ENCODE measurements around the gene MYO7A.
"Not testable (repeated sequence)": the region's sequence is repeated elsewhere in the genome, so short reads cannot be mapped to it uniquely, and the experiment has no call there.

The MYO7A gene

DNA sequence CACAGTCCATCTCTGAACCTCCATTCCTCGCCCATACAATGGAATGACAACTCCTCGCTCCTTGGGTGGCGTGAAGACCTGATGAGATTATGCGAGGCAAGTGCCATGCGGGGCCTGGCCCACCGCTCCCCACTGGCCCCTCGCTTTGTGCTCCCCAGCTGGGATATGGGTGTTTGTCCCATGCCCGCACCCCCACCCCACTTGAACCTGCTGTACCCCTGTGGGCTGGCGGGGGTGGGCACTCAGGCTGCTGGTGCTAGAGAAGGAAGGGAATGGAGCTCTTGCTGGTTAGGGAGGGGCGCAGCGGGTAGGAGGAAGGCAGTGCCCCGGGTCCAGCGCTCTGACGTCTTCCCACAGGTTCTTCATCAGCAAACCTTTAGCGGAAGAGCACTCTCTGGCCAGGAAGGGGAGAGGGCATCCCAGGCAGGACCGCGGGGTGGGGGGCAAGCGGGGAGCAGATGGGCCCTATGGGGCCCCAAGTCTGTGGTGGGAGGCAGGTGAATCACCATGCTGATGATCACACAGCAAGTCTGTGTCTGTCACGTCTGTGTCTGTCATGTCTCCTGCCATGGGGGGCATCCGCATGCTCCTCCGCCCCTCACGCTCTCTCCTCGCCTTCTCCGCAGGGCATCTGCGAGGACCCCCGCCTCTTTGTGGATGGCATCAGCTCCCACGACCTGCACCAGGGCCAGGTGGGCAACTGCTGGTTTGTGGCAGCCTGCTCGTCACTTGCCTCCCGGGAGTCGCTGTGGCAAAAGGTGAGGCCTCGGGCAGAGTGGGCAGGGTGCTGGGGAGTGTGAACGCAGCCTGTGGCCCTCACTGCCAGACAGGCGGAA lies 34.8 kb upstream of the MYO7A start:
- no peak for DNase-seq (ENCODE audit: low read depth in 2 of 2)

DNA sequence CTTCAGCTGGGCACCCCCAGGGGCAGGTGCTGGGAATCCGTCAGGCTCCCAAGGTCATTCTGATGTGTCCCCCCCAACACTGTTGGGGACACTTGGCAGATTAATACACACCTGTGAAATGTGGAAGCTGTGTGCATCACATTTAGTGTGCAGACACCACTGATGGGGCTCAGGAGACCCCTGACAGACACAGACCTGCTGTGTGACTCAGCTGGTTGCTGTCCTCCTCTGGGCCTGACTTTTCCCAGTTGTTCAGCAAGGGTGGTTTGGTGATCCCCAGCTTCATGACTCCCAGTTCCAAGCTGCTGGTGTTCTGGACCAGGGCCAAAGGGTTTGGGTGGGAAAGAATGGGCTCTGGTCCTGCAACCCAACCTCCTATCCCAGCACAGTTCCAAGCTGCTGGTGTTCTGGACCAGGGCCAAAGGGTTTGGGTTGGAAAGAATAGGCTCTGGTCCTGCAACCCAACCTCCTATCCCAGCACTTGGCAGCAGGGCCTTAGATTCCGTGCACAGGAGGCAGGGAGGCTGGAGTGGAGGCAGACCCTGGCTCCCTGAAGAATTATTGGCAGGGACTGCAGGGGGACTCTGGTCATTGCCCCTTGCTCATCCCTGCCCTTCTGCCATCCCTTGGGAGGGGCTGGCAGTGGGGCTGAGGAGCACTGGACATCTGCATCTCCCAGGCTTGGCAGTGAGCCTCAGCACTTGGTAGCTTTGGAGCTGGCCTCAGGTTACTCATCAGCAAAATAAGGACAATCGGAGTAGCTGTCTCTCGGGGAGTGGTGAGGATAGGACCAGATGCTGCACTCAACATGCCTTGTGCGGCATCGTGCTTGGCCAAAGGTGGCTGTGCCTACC lies 33.8 kb upstream of the MYO7A start:
- DNase-seq (ENCODE audit: low read depth in 2 of 2) = no peak

GRCh38 chr11:77094841-77095365 lies 33.1 kb upstream of the MYO7A start:
- no peak for DNase-seq (ENCODE audit: low read depth in 2 of 2)

- DNase-seq (ENCODE audit: low read depth in 2 of 2) = no peak
These were observed 32.2 kb upstream of the MYO7A start for GRCh38 chr11:77095551-77096490.

DNA sequence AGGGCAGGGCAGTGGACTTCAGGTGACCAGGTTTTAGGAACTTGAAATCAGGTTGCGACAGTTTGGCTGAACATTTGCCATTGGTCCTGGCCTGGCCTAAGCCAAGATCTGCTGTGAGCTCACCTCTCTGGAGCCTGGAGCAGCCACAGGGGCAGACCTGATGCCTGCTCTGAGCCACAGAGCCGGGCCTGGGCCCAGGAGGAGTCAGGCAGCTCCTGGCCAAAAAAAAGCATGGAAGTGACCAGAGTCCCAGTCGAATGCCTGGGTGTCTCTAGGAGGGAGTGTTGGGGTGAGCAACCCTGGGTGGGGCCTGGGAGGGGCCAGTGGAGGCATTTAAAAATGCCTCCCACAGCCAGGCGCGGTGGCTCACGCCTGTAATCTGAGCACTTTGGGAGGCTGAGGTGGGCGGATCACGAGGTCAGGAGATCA lies 31.4 kb upstream of the MYO7A start:
- DNase-seq (ENCODE audit: low read depth in 2 of 2) = no peak

- DNase-seq (ENCODE audit: low read depth in 2 of 2) = not testable (repeated sequence)
These were observed 30.9 kb upstream of the MYO7A start for GRCh38 chr11:77097180-77097579.

DNA sequence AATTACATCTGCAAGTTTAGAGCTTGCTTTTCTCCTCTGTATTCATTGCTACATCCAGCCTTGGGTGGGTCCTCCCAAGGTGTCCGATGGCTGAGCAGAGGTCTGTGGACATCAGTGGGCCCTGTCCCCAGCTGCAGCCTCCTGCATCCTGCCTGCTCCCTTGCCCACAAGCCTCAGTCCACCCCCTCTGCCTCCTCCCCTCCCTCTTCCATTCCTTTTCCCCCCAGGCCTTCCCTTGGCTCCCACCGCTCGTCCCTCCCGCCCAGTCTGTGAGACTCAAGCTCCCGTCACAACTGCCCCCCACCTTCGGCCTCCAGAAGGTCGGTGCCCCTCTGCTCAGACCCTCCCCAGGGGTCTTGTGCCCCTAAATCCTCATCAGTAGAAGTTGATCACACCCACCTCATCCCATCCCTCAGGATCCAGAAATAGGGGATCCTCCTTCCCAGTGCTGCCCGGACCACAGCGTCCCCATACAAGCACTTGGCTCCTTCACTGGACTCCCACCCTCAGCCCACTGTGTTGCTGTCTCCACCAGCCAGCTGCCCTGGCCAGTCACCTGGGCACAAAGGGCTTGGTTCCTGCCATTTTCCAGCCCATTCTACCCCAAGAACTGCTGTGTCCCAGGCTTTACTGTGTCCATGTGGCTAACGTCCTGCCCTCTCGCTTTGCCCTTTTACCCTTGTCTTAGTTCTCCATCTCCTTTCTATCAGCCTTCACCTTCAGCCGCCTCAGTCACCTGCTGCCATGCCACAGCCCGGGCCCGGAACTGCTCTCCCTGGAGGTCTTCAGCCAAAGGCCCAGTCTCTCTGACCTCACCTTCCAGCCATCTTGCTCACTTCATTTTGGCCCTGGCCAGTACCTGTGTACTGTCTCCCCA lies 27.6 kb upstream of the MYO7A start:
- DNase-seq (ENCODE audit: low read depth in 2 of 2) = no peak

- DNase-seq (ENCODE audit: low read depth in 2 of 2) = no peak
These were observed 27.0 kb upstream of the MYO7A start for GRCh38 chr11:77101043-77101537.

- no peak for DNase-seq (ENCODE audit: low read depth in 2 of 2)
These were observed 25.5 kb upstream of the MYO7A start, which contains the start of gene OMP for GRCh38 chr11:77102246-77103210. Gene OMP, plus strand, starts transcription at chr11:77102840. Its CDS starts 0 bp downstream, at chr11:77102840.

- no peak for DNase-seq (ENCODE audit: low read depth in 2 of 2)
These were observed 24.7 kb upstream of the MYO7A start for GRCh38 chr11:77103319-77103718.

GRCh38 chr11:77104727-77105126 lies 23.3 kb upstream of the MYO7A start:
- no peak for DNase-seq (ENCODE audit: low read depth in 2 of 2)

DNA sequence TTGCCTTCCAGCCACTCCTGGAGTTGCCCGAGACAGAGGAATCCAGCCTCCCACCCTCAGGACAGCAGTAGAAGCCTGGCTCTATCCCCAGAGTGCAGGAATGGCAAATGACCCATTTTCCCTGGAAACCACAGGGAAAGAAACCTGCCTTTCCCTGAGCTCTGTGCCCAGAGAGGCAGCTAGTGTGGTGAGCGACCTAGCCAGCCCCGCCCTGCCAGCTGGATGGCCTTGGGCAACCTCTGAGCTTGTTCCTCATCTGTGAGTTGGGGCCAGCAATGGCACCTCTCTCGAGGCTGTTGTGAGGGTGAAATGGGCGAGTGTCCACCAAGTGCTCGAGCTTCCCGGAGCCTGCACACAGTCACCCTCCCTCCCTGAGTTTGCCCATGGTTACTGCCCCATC lies 21.7 kb upstream of the MYO7A start:
- DNase-seq (ENCODE audit: low read depth in 2 of 2) = no peak

DNA sequence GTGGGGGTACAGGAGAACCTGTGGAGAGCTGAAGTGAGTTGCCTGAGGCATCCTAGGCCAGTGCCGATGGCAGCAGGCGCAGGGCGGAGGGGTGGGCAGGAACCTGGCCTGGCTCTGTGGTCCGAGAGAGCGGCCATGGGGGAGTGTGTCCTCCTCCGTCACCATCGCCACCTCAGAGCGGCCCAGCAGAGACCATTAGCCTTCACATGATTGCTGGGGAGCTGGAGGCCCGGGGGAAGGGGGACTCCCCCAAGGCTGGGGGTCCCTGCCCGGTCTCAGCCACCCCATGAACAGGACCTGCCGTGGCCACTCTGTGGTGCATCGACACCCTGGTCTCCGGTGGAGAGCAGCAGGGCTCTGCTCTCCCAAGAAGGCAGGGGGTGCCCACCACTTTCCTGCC lies 21.3 kb upstream of the MYO7A start:
- no peak for DNase-seq (ENCODE audit: low read depth in 2 of 2)

DNA sequence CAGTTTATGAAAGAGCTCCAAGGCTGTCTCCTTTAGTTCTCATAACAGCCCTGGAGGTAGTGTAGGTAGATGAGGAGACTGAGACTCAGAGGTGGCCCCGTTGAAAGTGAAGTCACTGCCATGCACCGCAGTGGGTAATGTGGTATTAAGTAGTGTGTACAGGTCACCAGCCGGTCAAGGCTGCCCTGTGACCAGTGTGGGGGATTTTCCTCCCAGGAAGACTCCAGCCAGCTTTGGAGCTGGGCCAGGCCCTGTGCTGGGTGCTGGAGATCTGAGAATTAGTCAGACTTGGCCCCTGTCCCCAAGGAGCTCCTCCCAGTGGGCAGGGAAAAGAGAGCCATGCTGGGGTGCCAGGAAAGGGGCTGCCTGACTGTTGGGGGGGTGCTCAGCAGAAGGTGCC lies 20.1 kb upstream of the MYO7A start:
- no peak for DNase-seq (ENCODE audit: low read depth in 2 of 2)

GRCh38 chr11:77108436-77108835 lies 19.6 kb upstream of the MYO7A start:
- DNase-seq (ENCODE audit: low read depth in 2 of 2) = no peak

DNA sequence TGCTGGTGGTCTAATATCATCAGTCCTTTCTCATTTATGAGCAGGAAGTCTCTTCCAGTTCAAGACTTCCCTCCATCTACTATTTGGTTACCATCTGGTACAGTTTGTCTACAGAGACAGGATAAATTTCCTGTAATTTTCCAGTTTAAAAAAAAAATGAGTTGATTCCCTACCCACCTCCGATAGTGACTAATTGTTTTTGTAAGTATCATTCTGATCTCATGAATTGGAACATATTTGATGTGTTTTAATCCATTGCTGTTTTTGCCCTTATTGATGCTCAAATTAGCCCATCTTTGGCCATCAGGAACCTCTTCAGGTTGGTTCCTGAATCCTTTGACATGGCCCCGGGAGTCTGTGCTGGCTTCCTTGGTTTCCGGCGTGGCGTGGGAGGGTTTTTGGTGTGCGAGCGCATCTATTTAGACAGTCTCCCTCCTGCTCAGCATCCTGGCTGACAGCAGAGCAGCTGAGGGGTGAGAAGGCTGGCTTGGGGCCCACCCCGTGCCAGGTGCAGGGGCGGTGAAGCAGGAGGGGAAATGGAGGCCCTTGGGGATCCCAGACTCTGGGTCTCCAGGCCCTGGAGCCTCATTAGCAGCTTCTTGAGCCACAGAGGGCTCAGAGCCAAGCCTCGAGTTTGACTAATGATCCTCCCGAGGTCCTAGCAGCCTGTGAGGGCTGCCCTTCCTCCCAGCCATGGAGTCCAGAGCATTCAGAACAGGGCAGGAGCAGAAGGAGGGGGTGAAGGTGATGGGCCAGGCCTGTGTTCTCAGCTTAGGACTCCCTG lies 18.6 kb upstream of the MYO7A start:
- DNase-seq (ENCODE audit: low read depth in 2 of 2) = no peak

- no peak for DNase-seq (ENCODE audit: low read depth in 2 of 2)
These were observed 17.2 kb upstream of the MYO7A start for GRCh38 chr11:77110836-77111235.

DNA sequence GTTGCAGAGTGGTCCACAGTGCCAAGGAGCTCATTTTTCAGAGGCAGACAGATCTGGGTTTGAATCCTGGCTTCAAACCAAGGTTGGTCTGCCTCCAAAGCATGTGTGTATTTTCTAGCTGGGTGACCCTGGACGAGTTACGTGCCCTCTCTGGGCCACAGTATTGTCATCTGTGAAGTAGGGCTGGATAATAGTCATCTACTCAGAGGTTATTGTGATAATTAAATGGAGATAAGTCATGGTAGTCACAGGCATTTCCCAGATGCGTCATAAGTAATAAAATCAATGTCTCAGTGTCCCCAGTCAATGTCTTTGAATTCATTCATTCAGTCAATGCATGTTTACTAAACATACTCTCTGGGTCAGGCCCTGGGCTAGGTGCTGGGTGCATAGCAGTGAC lies 16.8 kb upstream of the MYO7A start:
- no peak for DNase-seq (ENCODE audit: low read depth in 2 of 2)
